GM23248 (cell line): ENCODE data around the gene PPP1R3D.

Experiments
- EZH2 ChIP-seq: fragments of 200-600 bp; sonication (generic); IDR thresholded peaks from 2 replicates; pipeline ENCODE4 v1.6.1; 2018; ENCODE audit warnings: antibody characterized with exemption, mild to moderate bottlenecking; ENCODE audit not compliant: insufficient read depth, poor library complexity, severe bottlenecking
- EZH2phosphoT487 ChIP-seq: fragments of 200-600 bp; sonication (generic); IDR thresholded peaks from 2 replicates; pipeline ENCODE4 v1.6.1; 2018; ENCODE audit warnings: antibody characterized with exemption, moderate library complexity, mild to moderate bottlenecking, low read depth; ENCODE audit not compliant: insufficient read depth

- TF ChIP-seq EZH2, result no peak
- TF ChIP-seq EZH2phosphoT487, result no peak
Measured at GRCh38 chr20:59937150-59937549, 3.0 kb downstream of the PPP1R3D start.
